IMR-90 (cell line): ENCODE results near the gene RALGAPB. TPM values are rescaled to one million over a fixed set of nuclear protein-coding genes. Genes with fewer than 3 reads are reported as not detected.
A peak's percentile ranks its signal among the peaks of the same experiment; 100 is the strongest.

Experiments used
- ATAC-seq: fragments of 200-7000 bp; cut with Tn5 transposase; 2 replicates; pipeline ENCODE4 v1.9.1; 2020; ENCODE audit warnings: low read depth, mild to moderate bottlenecking, moderate library complexity
- BruUV-seq: library from RNA; stranded (reverse); fragments of 400-500 nt; replicated peaks from 2 replicates; lab custom pipeline; 2021; lab: Mats Ljungman, UMichigan
- CTCF ChIA-PET: fragments of 300-600 bp; formaldehyde crosslinking; extraction: SDS; loops from one replicate; lab custom pipeline; 2021; ENCODE audit warnings: antibody characterized with exemption; lab: Yijun Ruan, JAX
- POLR2A ChIA-PET: fragments of 300-600 bp; sonication (Branson Sonifier 250); formaldehyde crosslinking; loops from one replicate; lab custom pipeline; 2022; ENCODE audit warnings: antibody characterized with exemption; ENCODE audit not compliant: unreplicated experiment; lab: Charles Lee
- DNase-seq: peaks from one replicate; pipeline ENCODE4 v3.0.0; 2013
- H2AFZ ChIP-seq: replicated peaks from 2 replicates; pipeline ENCODE3; 2013; ENCODE audit warnings: low read length, mild to moderate bottlenecking; ENCODE audit not compliant: poor library complexity
- H2AK5ac ChIP-seq: 2 replicates; pipeline ENCODE4 v1.6.1; 2013; ENCODE audit warnings: low read depth, low read length, inconsistent platforms
- H2AK9ac ChIP-seq: replicated peaks from 2 replicates; pipeline ENCODE3; 2013; ENCODE audit warnings: mild to moderate bottlenecking, low read depth, low read length, moderate library complexity; ENCODE audit not compliant: poor library complexity
- H2BK120ac ChIP-seq: 2 replicates; pipeline ENCODE4 v1.6.1; 2013; ENCODE audit warnings: low read depth, low read length, inconsistent platforms
- H2BK15ac ChIP-seq: 3 replicates; pipeline ENCODE4 v1.6.1; 2013; ENCODE audit warnings: low read depth, low read length, inconsistent platforms
- H2BK20ac ChIP-seq: 2 replicates; pipeline ENCODE4 v1.6.1; 2013; ENCODE audit warnings: low read depth, mild to moderate bottlenecking, inconsistent platforms, low read length, moderate library complexity
- H2BK5ac ChIP-seq: 2 replicates; pipeline ENCODE4 v1.6.1; 2013; ENCODE audit warnings: mild to moderate bottlenecking, low read depth, low read length, inconsistent platforms; ENCODE audit not compliant: poor library complexity, severe bottlenecking
- H3K14ac ChIP-seq: replicated peaks from 2 replicates; pipeline ENCODE4 v1.6.1; 2013; ENCODE audit warnings: low read depth, low read length, inconsistent platforms
- H3K18ac ChIP-seq: 2 replicates; pipeline ENCODE4 v1.6.1; 2013; ENCODE audit warnings: low read depth, low read length, control low read depth
- H3K23ac ChIP-seq: 2 replicates; pipeline ENCODE4 v1.6.1; 2013; ENCODE audit warnings: low read depth, low read length, inconsistent platforms
- H3K27ac ChIP-seq: 2 replicates; pipeline ENCODE4 v1.5.1; 2013; ENCODE audit warnings: mild to moderate bottlenecking, control low read depth, low read length; ENCODE audit not compliant: insufficient read depth
- H3K27me3 ChIP-seq: 2 replicates; pipeline ENCODE4 v1.6.1; 2013; ENCODE audit warnings: low read length; ENCODE audit not compliant: control insufficient read depth, insufficient read depth
- H3K36me3 ChIP-seq: 2 replicates; pipeline ENCODE4 v1.6.1; 2013; ENCODE audit warnings: low read length, mixed read lengths; ENCODE audit not compliant: control insufficient read depth, insufficient read depth
- H3K4ac ChIP-seq: 2 replicates; pipeline ENCODE4 v1.6.1; 2013; ENCODE audit warnings: low read depth, low read length, inconsistent platforms
- H3K4me1 ChIP-seq: 2 replicates; pipeline ENCODE4 v1.6.1; 2013; ENCODE audit warnings: low read length, mixed read lengths; ENCODE audit not compliant: control insufficient read depth, insufficient read depth
- H3K4me2 ChIP-seq: 2 replicates; pipeline ENCODE4 v1.6.1; 2013; ENCODE audit warnings: low read depth, mild to moderate bottlenecking, control low read depth, low read length, moderate library complexity
- H3K4me3 ChIP-seq: 2 replicates; pipeline ENCODE4 v1.5.1; 2013; ENCODE audit warnings: low read depth, mild to moderate bottlenecking, control low read depth, low read length, moderate library complexity; ENCODE audit not compliant: insufficient read depth
- H3K56ac ChIP-seq: 2 replicates; pipeline ENCODE4 v1.6.1; 2013; ENCODE audit warnings: low read length, inconsistent platforms; ENCODE audit not compliant: insufficient read depth; ENCODE audit errors: extremely low read depth
- H3K79me1 ChIP-seq, 2 experiments: 2 replicates each; pipeline ENCODE4 v1.6.1; 2013; ENCODE audit warnings: low read length in 2 of 2, inconsistent platforms in 1 of 2, low read depth in 1 of 2
- H3K9ac ChIP-seq: 2 replicates; pipeline ENCODE4 v1.6.1; 2013; ENCODE audit warnings: low read depth, low read length, control low read depth
- H3K9me1 ChIP-seq: 2 replicates; pipeline ENCODE4 v1.6.1; 2013; ENCODE audit warnings: low read length, inconsistent platforms; ENCODE audit not compliant: insufficient read depth
- H3K9me3 ChIP-seq: 2 replicates; pipeline ENCODE4 v1.6.1; 2013; ENCODE audit warnings: low read length; ENCODE audit not compliant: control insufficient read depth, insufficient read depth
- H4K20me1 ChIP-seq: 2 replicates; pipeline ENCODE4 v1.6.1; 2013; ENCODE audit warnings: low read length, inconsistent platforms; ENCODE audit not compliant: insufficient read depth
- H4K5ac ChIP-seq: 2 replicates; pipeline ENCODE4 v1.6.1; 2013; ENCODE audit warnings: mild to moderate bottlenecking, low read depth, low read length, control low read depth
- H4K8ac ChIP-seq, 2 experiments: 2 replicates each; pipeline ENCODE4 v1.6.1; 2013; ENCODE audit warnings: low read depth in 2 of 2, low read length in 2 of 2, control low read depth in 1 of 2, inconsistent platforms in 1 of 2
- H4K91ac ChIP-seq: 2 replicates; pipeline ENCODE4 v1.6.1; 2013; ENCODE audit warnings: low read depth, low read length, inconsistent platforms; ENCODE audit not compliant: insufficient read depth
- CTCF ChIP-seq: conservative IDR thresholded peaks from 2 replicates; pipeline ENCODE4 v1.5.1; 2012; ENCODE audit warnings: mild to moderate bottlenecking, low read depth, low read length, improper control_type of control experiment
- MAFK ChIP-seq: IDR thresholded peaks from 2 replicates; pipeline ENCODE4 v1.6.1; 2012; ENCODE audit warnings: low read depth, low read length, improper control_type of control experiment
- MAZ ChIP-seq: IDR thresholded peaks from 2 replicates; pipeline ENCODE4 v1.6.1; 2012; ENCODE audit warnings: low read depth, mild to moderate bottlenecking, low read length, improper control_type of control experiment, moderate library complexity, borderline replicate concordance
- MXI1 ChIP-seq: IDR thresholded peaks from 2 replicates; pipeline ENCODE4 v1.6.1; 2012; ENCODE audit warnings: low read depth, mild to moderate bottlenecking, low read length, moderate library complexity, borderline replicate concordance
- NFE2L2 ChIP-seq: fragments of 150-350 bp; IDR thresholded peaks from 2 replicates; pipeline ENCODE4 v1.6.1; 2016; ENCODE audit warnings: low read depth, mild to moderate bottlenecking, low read length
- POLR2A ChIP-seq: IDR thresholded peaks from 2 replicates; pipeline ENCODE4 v1.6.1; 2012; ENCODE audit warnings: mild to moderate bottlenecking, low read depth, low read length
- RCOR1 ChIP-seq: IDR thresholded peaks from 2 replicates; pipeline ENCODE4 v1.6.1; 2012; ENCODE audit warnings: mild to moderate bottlenecking, low read length, improper control_type of control experiment; ENCODE audit not compliant: insufficient replicate concordance
- WGBS, 2 experiments: methylation state at CpG; one replicate each; pipeline versions ENCODE4 v1.1.5 to v1.1.7; 2013; ENCODE audit warnings: missing lambda C conversion rate in 2 of 2; ENCODE audit not compliant: insufficient read length in 1 of 2; ENCODE audit errors: extremely low coverage in 2 of 2; 5-methylcytosine and 5-hydroxymethylcytosine counted together
- dilution Hi-C: fragments of 300-500 bp; cut with HindIII; formaldehyde crosslinking; loops from one replicate; pipeline ENCODE4 v1.14.3; 2018; ENCODE audit warnings: low sequenced_read_pairs; ENCODE audit not compliant: unreplicated experiment
- in situ Hi-C: fragments of 300-500 bp; cut with MboI; formaldehyde crosslinking; loops from 3 replicates; pipeline ENCODE4 v1.14.3; 2019; ENCODE audit warnings: low sequenced_read_pairs, inconsistent platforms, mixed read lengths
- intact Hi-C: fragments of 100-400 bp; cut with micrococcal nuclease; formaldehyde crosslinking; loops from 2 replicates; pipeline ENCODE4 v1.10.0; 2022
- polyA plus RNA-seq, 3 experiments: library from polyadenylated mRNA; depleted of rRNA; stranded (reverse); fragments of >200 nt; gene quantifications; 2 replicates each; pipeline ENCODE4 v1.2.3, GENCODE V29; 2012; ENCODE audit warnings: low replicate concordance in 1 of 3
- total RNA-seq: library from RNA; depleted of rRNA; stranded (reverse); fragments of >200 nt; gene quantifications from 2 replicates; pipeline ENCODE4 v1.2.3, GENCODE V29; 2012

RALGAPB gene
- total and polyA plus RNA-seq, 2 of the 4 experiments (the other 2 are of a cell fraction) = 12.7 to 30.3 TPM

GRCh38 chr20:38473367-38473795 lies 738 bp downstream of the RALGAPB start:
- no peaks in the 10 kb centered on the region; the same call in 1 of the 2 replicates for H3K9me1 ChIP-seq
- no peak overlapping the region for H4K91ac ChIP-seq
- peak overlapping the region; percentile 17 for H3K14ac ChIP-seq
- peak overlapping the region; percentile 99 for H2AFZ ChIP-seq
- H3K56ac ChIP-seq = 0 out of 2 replicates have a peak overlapping the region, but pooled peaks have one; percentile 4
- no TSS peak for BruUV-seq
- H3K27ac ChIP-seq = no peak overlapping the region; the same call in 1 of the 2 replicates
- H2BK5ac ChIP-seq = no peak overlapping the region
- peak overlapping the region; percentile 82; the same call in 1 of the 2 replicates for H3K23ac ChIP-seq
- TF ChIP-seq POLR2A = no peak
- TF ChIP-seq MAZ = no peak
- TF ChIP-seq MXI1 = no peak
- TF ChIP-seq MAFK = no peak
- TF ChIP-seq CTCF = no peak
- TF ChIP-seq NFE2L2 = no peak
- TF ChIP-seq RCOR1 = peak; percentile 71
- H3K27me3 ChIP-seq = no peaks in the 10 kb centered on the region; the same call in 1 of the 2 replicates
- H3K4me2 ChIP-seq = peak overlapping the region; percentile 97
- H2AK5ac ChIP-seq = peak overlapping the region; percentile 42; the same call in 1 of the 2 replicates
- ChIA-PET POLR2A (no interaction called here), CTCF (interaction anchor here (0.8 to 1.6 kb wide), 4 partner anchors 19 to 27 kb away, joined by 3 read pairs; no protein-coding TSS in a partner anchor)
- no peaks in the 10 kb centered on the region for H3K9me3 ChIP-seq
- in situ Hi-C loops = loop anchor here (10.0 to 25.0 kb wide), 2 partner anchors 61 to 264 kb away; partner anchors contain the start of gene ACTR5
- H4K20me1 ChIP-seq = peaks cover 45% of the 10 kb centered on the region
- DNase-seq (no peak), ATAC-seq (no peak)
- no peak overlapping the region for H2BK20ac ChIP-seq
- no CpG with 5 or more reads among the region's 10 CpGs for WGBS, 2 experiments
- no peak overlapping the region for H4K5ac ChIP-seq
- H3K79me1 ChIP-seq = peaks cover 33 to 45% of the 10 kb centered on the region in 2 experiments
- H3K4me1 ChIP-seq = peaks cover 2% of the 10 kb centered on the region
- intact Hi-C loops = no loop called here
- peak overlapping the region; percentile 48 for H3K9ac ChIP-seq
- H3K4me3 ChIP-seq = peak overlapping the region; percentile 67
- no peak overlapping the region for H3K18ac ChIP-seq
- no peak overlapping the region for H2BK15ac ChIP-seq
- H3K36me3 ChIP-seq = no peaks in the 10 kb centered on the region
- H2BK120ac ChIP-seq = no peak overlapping the region
- dilution Hi-C loops = no loop called here
- peak overlapping the region; percentile 97 for H2AK9ac ChIP-seq
- peak overlapping the region; percentile 62; the same call in 1 of the 2 replicates for H3K4ac ChIP-seq
- H4K8ac ChIP-seq = peak overlapping the region in 1 of 2 experiments; percentile 8; a peak in 1 of 4 replicates
